GM19035 (cell line): Measurements from ENCODE around the gene PTPRM.

Experiments used
- ATAC-seq: cut with Tn5 transposase; IDR thresholded peaks from one replicate; pipeline ENCODE4 v1.9.1; 2021; ENCODE audit not compliant: unreplicated experiment

The PTPRM gene

DNA sequence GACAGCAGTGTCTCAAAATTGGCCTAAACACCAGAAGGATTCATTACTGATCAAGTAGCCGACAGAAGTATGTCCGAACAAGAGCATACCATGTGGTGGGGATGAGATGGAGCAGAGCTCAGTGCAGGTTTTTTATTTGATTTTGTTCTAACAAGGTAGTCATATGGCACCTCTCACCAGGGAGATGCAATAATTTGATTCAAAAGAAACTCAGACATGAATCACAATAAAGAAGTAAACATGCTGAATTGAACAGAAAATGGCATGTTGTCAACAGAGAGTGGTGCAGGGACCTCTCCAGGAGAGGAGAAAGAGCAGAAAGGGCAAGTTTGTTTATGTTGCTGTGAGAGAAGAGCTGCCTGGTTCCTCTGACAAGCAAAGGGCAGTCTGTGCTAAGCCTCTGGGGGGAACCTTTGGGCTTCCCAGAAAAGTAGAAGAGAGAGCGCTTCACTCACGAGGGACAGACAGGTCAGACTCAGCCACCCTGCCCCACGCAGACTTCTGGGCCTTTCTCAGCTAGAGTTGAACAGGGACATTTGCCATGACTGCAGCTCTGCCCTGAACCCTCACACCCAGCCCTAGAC lies 690.8 kb downstream of the PTPRM start:
- ATAC-seq, result no peak

DNA sequence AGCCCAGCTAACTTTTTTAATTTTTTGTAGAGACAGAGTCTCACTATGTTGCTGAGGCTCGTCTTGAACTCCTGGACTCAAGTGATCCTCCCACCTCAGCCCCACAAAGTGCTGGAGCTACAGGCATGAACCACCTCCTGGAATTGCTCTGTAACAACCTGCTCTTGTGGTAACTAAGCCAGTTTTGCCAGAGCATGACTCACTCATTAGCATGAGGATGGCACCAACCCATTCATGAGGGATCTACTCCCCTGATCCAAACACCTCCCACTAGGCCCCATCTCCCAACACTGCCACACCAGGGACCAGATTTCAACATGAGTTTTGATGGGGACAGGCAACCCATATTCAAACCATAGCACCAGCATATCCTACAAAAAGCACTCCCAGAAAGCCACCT lies 693.2 kb downstream of the PTPRM start:
- ATAC-seq, result no peak

DNA sequence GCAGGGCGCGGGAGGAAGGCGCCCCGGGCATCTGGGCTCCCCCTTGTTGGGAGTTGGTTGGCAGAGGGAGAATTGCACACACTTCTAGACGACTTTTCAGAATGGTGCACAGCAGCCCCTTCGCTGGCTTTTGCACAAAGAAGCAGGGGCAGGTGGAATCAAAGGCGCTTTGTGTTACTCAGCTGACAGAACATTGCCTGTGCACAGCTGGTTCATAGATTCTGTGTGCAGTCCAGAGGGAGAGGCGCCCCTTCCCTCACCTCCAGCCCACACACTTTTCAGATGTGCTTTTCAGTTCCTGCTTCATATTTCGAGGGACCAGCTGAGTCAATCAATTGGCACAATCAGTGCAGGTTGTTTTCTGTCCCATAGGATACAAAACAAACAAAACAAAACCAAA lies 693.7 kb downstream of the PTPRM start:
- no peak for ATAC-seq

DNA sequence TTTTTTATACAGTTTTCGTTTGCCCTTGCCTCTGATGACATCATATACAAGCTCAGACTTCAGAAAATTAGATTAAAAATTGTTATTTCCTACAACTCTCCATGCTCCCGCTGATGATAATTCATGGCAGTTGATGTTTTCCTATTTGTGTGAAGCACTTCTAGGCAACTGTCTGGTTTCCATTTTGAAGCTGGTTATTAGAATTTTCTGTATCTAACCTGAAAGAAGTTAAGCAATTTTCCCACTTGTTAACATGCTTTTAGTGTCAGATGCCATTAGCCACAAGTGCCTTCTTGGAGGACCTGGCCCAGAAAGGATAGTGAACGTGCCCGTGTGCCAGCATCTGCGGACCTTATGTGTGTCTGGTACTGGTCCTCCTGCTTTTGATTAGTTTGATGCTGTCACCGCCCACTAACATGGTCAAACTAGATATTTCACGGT lies 694.6 kb downstream of the PTPRM start:
- no peak for ATAC-seq

DNA sequence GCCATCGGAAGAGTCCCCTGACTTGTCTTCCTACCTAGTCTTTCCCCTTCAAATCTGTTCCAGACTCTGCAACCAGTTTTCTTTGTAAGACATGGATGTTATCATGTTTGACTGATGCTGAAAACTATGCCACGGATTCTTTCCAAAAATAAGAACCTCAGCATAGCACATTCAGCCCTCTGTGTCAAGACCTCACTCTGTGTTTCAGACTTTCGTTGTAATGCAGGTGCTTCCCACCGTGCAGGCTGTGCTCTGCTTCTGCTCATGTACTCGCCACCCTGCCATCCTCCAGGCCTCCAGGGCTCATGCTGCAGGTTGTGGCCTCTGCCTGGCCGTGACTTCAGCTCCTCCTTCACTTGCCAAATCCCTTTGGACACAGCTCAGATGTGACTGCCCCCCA lies 695.1 kb downstream of the PTPRM start:
- no peak for ATAC-seq

DNA sequence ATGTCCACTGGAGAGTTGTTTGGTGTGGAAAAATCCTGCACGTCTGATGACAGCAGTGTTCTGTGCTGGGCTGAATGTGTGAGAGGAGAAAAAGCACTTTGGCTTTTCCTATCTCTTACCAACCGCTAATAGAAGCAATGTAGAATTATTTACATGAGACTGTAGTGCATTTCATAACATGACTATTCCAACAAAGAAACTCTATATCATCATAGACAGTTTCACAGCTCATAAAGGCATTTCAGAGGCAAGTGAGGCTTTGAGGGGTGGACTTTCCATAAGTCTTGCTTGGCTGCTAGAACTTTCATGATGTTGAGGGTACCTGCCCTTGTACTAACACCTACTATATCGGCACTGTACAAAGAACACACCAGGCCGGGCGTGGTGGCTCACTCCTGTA lies 697.0 kb downstream of the PTPRM start:
- ATAC-seq, result no peak

DNA sequence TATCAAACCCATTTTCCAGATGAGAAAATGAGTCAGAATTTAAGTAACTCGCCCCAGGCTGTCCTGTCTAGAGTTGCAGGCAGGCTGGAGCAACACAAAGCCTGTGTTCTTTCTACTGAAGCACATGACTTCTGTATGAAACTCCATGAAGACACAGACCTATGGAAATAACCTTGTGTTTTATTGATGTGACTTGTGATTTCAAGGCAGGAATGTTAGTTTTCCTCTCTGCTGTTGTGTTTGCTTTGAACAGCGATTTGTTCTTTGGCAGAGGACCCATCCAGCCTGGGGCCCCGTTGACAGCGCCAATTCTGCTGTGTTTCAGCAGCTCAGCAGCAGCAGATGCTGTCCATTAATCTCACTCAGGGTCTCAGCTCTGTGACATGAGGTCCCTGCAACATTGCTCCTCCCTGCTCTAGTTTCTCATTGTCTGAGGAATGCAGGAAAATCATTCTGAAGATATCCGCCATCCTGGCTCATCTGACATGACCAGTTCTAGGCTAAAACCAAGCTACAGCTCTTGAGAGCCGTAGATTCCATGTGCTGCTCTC lies 697.8 kb downstream of the PTPRM start:
- no peak for ATAC-seq

DNA sequence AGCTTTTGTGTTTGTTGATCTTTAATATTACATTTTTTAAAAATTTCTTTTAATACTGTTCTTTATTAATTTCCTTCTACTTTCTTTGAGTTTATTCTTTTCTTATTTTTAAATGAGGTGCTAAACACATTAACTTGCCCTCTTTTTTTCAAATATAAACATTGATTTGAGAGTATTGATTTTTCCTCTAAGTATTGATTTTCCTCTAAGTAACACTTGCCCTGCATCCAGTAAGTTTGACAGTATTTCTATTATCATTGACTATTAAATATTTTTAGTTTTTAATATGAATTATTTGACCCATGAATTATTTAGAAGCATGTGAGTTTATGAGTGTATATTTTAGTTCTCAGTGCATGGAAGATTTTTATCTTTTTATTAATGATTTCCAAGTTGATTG lies 705.1 kb downstream of the PTPRM start:
- no peak for ATAC-seq

DNA sequence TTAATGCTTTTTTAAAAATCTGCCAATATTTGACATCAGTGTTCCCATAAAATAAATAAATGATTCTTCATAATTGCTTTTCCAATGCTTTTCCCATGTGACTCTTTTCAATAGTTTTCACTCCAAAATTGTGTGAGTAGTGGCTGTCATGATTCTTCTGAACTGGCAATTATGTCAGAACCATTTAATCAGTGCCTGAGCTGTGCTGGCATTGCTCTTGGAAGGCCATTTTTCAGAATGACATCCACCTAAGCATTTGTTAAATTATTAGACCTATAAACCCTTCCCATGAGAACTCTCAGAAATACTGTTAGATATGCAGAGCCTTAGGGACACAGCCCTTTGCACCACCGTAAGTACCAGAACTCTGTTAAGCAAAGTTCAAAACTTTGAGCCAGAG lies 707.3 kb downstream of the PTPRM start:
- no peak for ATAC-seq

DNA sequence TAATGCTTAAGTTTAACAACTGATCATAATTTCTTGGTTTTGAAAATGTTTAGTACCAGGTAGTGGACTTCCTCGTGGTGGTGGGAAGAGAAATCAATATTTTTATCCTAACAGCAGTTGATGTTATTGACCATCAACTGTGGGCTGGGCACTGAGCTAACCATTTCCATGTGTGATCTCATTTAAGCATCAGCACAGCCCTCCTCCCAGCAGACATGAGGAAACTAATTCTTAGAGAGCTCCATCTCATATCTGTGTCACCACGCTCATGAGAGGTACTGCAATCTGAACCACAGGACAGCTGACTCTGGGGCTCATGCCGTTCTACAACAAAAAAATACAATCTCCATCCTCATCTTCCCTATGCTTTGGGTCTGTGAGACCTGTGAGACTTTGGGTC lies 709.3 kb downstream of the PTPRM start:
- no peak for ATAC-seq

DNA sequence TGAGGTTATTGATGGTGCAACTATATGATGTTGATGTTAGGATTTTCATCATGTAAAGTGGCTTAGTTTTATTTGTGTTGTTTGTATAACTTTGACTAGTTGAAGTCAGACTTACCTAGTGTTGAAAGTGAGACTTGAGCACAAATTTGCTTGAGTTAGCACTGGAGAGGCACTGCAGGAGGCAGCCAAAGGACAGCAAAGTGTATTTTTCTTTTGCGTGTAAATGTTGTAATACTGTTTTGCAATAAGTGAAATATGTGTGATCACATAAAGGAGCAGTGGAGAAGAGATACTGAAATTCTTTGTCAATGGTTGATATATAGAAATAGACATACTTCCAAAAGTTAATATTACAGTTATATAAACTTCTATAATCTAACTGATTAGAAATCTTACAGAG lies 710.2 kb downstream of the PTPRM start:
- no peak for ATAC-seq

DNA sequence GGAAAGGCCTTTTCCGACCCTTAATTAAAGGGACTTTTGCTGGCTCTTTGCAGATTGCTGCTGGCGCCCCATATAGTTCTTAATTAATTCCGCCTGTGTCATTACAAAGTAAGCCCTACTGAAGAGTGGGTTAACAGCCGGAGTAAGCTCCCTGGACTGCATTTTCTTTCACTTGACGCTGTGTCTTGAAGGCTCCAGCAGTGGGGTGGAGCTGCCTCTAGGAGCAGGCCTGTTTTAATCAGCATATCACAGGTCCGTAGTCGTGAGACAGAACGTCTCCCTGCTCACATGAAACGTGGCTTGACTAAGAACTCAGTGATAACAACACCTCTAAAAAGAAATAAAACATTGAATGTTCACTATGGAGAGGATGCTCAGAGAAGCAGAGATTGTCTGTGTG lies 712.2 kb downstream of the PTPRM start:
- no peak for ATAC-seq

DNA sequence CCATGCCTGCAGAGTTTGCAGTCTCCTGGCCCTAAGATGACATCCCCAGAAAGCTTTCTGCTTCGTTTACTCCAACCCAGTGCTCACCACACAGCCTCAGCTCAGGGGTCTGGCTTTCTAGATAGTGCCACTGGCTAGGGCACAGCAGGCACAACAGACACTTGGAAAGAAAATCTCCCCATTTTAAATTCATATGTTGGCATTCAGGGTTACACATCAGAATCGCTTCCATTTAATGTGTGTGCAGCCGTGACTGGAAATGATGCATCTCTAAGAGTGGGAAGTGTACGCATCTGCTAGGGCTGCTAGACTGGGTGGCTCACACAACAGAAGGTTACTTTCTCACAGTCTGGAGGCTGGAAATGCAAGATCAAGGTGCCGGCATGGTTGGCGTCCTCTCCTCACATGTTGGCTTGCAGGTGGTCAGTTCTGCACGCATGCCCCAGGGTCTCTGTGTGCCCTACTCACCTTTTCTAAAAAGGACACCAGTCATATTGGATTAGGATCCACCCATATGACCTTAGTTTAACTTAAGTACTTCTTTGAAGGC lies 712.7 kb downstream of the PTPRM start:
- no peak for ATAC-seq

DNA sequence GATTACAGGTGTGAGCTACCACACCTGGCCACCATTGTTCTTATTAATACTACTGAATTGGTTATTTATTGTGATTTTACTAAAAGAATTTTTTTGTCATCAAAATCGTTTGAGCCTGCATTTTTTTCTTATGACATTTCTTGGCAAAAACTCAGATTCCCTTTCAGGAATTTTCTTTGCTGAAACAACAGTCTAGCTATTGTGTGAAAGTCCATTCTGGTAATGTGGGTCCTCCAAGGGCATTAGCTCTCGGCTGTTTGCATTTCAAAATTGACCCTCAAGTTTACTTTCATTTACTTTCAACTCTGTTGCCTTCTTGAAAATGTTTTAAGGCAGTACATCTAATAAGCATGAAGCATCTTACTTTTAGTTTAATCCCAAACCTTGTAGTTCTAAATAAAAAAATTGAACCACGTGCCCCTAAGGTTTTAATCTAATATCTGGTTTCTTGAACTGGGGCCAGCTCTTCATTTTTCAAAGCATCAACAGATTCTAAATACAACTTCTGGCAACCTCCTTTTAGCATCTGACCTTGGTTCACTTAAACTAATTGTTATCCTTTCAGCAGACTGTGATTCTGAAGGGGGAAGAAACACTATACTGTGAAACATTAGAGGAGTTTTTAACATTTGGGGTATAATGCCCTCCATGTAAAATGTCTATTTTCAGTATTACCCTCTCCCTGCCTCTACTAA lies 716.9 kb downstream of the PTPRM start:
- ATAC-seq, result no peak

DNA sequence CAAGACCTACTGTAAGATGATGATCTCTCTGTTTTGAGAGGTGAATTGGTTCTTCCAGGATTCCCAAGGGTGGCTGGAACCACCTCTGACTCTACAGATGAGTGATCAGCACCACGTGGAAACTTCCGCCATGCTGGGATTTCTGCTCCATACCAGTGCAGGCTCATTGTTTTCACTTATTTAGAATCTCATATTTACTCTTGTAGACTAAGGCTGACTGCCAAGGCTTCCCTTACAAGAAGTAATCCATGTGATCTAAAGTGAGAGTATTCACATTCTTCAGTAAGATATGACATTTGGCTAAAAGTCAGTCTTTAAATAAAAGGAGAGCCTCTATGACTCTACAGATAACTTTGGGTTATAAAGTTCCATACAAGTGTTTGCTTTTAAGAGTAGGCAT lies 719.2 kb downstream of the PTPRM start:
- ATAC-seq, result no peak

DNA sequence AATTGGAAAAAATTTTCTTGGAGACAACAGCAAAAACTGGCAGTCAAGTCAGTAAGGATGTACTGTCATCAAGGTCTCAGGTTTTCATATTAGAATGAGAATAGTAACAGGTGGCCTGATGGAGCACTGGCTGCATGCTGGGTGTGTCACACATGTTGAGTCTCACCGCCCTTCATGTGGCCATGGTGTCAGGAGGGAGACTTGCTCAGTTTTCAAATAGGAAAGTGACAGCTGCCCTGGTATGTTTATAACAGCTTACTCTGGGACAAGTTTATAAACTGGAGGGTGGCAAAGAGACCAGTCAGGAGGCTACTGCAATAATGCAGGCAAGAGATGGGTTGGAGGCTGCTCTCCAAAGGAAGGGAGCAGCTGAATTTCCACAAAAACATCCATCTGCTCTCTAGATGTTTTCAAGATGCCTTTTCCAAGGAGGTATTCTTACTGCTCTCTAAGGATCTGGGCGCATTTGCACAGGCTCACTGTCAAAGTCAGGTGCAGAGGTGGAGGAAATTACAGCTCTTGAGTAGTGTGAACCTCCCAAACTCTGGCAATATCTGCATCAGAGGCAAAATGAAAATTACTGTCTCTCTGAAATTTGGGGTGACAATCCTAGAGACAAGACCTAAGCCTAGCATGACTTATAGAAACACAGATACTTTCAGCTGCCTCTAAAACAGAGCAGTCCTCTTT lies 720.2 kb downstream of the PTPRM start:
- ATAC-seq, result no peak

DNA sequence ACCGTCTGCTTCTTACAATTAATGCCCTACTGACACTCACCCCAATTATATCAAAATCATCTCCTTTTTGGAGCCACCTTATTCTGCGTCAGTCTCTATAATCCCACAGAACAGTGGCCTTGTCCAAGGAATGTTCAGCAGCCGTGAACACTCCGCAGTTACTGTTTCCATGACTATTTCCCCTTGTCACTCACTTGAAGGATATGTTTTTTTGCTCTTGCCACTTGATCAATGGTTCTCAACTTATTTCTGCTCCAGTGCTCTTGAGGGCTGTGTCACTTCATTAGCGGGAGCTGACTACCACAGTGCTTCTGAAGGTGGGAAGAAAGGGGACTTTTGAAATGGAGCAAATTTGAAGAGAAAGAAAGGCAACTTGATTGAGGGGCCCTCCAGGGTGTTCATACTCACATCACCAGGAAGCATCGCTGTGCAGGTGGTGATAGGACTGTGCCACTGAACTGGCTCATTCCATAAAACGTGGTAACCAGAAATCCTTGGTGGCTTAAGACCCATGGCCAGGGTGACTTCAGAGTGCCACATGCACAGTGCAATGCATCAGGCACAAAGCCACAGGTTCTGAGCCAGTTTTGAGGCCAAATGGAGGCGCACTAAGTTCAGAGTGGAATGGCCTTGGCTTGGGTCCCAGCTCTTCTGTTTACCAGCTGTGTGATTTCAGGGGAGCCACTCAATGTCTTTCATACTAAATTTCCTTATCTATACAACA lies 721.5 kb downstream of the PTPRM start:
- ATAC-seq, result no peak

DNA sequence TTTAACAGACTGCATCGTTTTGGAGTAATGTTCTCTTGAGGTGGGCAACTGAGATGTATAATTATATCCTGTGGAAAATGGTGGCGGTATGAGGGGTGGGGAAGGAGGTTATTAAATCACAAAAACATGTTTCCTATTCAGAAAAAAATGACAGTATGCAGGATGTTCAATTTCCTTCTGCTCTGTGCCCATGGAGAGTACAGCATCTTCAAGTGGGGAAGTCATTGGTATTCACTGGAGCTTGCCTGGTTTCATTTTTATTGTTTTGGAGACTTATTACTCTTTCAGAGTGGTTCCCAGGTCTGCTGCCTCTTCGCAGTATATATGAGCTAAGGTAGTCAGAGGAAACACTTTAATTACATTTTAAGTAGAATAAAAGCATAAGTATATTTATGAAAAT lies 723.3 kb downstream of the PTPRM start:
- ATAC-seq, result no peak

DNA sequence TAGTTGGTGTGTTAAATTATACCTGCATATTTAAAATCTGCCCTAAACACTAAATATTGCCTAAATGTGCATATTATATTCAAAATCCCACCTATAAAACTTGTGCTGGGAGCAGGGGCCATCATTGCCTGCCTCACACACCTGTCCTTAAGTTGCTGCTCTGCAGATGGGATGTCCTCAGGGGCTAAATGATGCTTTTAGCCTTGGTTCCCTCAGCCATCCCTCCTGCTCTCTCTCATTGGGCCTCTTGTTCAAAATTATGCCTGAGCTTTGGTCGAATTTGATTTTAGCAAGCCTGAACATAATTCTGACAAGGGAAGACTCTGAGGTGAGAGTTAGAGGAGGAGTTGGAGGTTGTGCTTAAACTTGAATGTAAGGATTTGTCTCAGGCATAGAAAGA lies 723.8 kb downstream of the PTPRM start:
- ATAC-seq, result no peak

DNA sequence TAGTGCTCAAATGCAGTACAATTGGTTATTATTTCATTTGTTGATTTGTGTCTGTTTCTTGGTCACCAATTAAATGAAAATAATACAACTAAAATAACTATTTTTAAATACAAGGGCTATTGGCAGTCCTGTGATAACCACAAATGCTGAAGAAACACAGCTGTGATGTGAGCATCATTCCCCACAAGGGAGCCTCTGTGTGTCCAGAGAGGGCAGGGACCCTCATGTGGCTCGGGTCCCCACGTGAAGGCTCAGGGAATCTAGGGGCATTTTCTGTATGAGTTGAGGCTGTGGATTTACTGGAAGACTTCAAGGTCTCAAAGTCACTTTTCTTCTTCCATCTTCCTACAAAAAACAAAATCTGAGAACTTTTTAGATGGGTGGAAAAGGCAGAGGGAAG lies 726.1 kb downstream of the PTPRM start:
- ATAC-seq, result no peak

DNA sequence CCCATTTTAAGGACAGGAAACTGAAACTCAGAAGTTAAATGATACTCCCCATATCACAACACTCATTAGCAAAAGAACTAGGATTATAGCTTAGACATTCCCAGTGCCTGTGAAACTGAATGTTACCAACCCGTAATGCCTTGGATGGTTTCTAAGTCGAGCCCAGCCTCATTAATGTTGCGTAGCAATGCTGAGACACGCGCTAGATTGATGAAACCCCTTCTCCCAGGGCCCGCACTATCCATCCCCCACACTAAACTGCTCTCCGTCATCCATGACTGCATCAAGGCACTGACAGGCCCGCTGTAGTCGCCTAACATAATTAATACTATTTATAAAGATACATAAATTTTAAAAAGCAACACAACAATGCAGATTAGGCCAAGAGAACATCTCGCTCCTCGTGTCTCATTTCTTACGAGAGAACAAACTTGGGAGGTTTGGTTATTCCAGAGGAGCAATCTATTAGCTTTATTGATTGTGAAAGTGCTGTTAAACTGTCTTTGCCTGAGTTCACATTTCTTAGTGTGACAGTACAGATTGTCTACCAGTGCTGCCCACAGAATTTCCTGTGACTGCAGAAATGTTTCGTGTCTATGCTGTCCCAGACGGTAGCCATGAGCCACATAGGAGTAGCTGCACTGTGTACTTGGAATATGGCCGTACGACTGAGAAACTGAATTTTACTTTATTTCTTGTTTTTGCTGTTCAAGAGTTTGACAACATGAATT lies 729.9 kb downstream of the PTPRM start:
- no peak for ATAC-seq
